IMR-90 (cell line): Measurements from ENCODE around the gene TK2. TPM values are rescaled to one million over a fixed set of nuclear protein-coding genes. Genes with fewer than 3 reads are reported as not detected.
A peak's percentile ranks its signal among the peaks of the same experiment; 100 is the strongest.

Source experiments
- ATAC-seq: fragments of 200-7000 bp; cut with Tn5 transposase; 2 replicates; pipeline ENCODE4 v1.9.1; 2020; ENCODE audit warnings: low read depth, mild to moderate bottlenecking, moderate library complexity
- BruUV-seq: library from RNA; stranded (reverse); fragments of 400-500 nt; replicated peaks from 2 replicates; lab custom pipeline; 2021; lab: Mats Ljungman, UMichigan
- CTCF ChIA-PET: fragments of 300-600 bp; formaldehyde crosslinking; extraction: SDS; loops from one replicate; lab custom pipeline; 2021; ENCODE audit warnings: antibody characterized with exemption; lab: Yijun Ruan, JAX
- POLR2A ChIA-PET: fragments of 300-600 bp; sonication (Branson Sonifier 250); formaldehyde crosslinking; loops from one replicate; lab custom pipeline; 2022; ENCODE audit warnings: antibody characterized with exemption; ENCODE audit not compliant: unreplicated experiment; lab: Charles Lee
- DNase-seq: peaks from one replicate; pipeline ENCODE4 v3.0.0; 2013
- H2AFZ ChIP-seq: replicated peaks from 2 replicates; pipeline ENCODE3; 2013; ENCODE audit warnings: low read length, mild to moderate bottlenecking; ENCODE audit not compliant: poor library complexity
- H2AK5ac ChIP-seq: 2 replicates; pipeline ENCODE4 v1.6.1; 2013; ENCODE audit warnings: low read depth, low read length, inconsistent platforms
- H2AK9ac ChIP-seq: replicated peaks from 2 replicates; pipeline ENCODE3; 2013; ENCODE audit warnings: mild to moderate bottlenecking, low read depth, low read length, moderate library complexity; ENCODE audit not compliant: poor library complexity
- H2BK120ac ChIP-seq: 2 replicates; pipeline ENCODE4 v1.6.1; 2013; ENCODE audit warnings: low read depth, low read length, inconsistent platforms
- H2BK15ac ChIP-seq: 3 replicates; pipeline ENCODE4 v1.6.1; 2013; ENCODE audit warnings: low read depth, low read length, inconsistent platforms
- H2BK20ac ChIP-seq: 2 replicates; pipeline ENCODE4 v1.6.1; 2013; ENCODE audit warnings: low read depth, mild to moderate bottlenecking, inconsistent platforms, low read length, moderate library complexity
- H2BK5ac ChIP-seq: 2 replicates; pipeline ENCODE4 v1.6.1; 2013; ENCODE audit warnings: mild to moderate bottlenecking, low read depth, low read length, inconsistent platforms; ENCODE audit not compliant: poor library complexity, severe bottlenecking
- H3K14ac ChIP-seq: replicated peaks from 2 replicates; pipeline ENCODE4 v1.6.1; 2013; ENCODE audit warnings: low read depth, low read length, inconsistent platforms
- H3K18ac ChIP-seq: 2 replicates; pipeline ENCODE4 v1.6.1; 2013; ENCODE audit warnings: low read depth, low read length, control low read depth
- H3K23ac ChIP-seq: 2 replicates; pipeline ENCODE4 v1.6.1; 2013; ENCODE audit warnings: low read depth, low read length, inconsistent platforms
- H3K27ac ChIP-seq: 2 replicates; pipeline ENCODE4 v1.5.1; 2013; ENCODE audit warnings: mild to moderate bottlenecking, control low read depth, low read length; ENCODE audit not compliant: insufficient read depth
- H3K27me3 ChIP-seq: 2 replicates; pipeline ENCODE4 v1.6.1; 2013; ENCODE audit warnings: low read length; ENCODE audit not compliant: control insufficient read depth, insufficient read depth
- H3K36me3 ChIP-seq: 2 replicates; pipeline ENCODE4 v1.6.1; 2013; ENCODE audit warnings: low read length, mixed read lengths; ENCODE audit not compliant: control insufficient read depth, insufficient read depth
- H3K4ac ChIP-seq: 2 replicates; pipeline ENCODE4 v1.6.1; 2013; ENCODE audit warnings: low read depth, low read length, inconsistent platforms
- H3K4me1 ChIP-seq: 2 replicates; pipeline ENCODE4 v1.6.1; 2013; ENCODE audit warnings: low read length, mixed read lengths; ENCODE audit not compliant: control insufficient read depth, insufficient read depth
- H3K4me2 ChIP-seq: 2 replicates; pipeline ENCODE4 v1.6.1; 2013; ENCODE audit warnings: low read depth, mild to moderate bottlenecking, control low read depth, low read length, moderate library complexity
- H3K4me3 ChIP-seq: 2 replicates; pipeline ENCODE4 v1.5.1; 2013; ENCODE audit warnings: low read depth, mild to moderate bottlenecking, control low read depth, low read length, moderate library complexity; ENCODE audit not compliant: insufficient read depth
- H3K56ac ChIP-seq: 2 replicates; pipeline ENCODE4 v1.6.1; 2013; ENCODE audit warnings: low read length, inconsistent platforms; ENCODE audit not compliant: insufficient read depth; ENCODE audit errors: extremely low read depth
- H3K79me1 ChIP-seq, 2 experiments: 2 replicates each; pipeline ENCODE4 v1.6.1; 2013; ENCODE audit warnings: low read length in 2 of 2, inconsistent platforms in 1 of 2, low read depth in 1 of 2
- H3K9ac ChIP-seq: 2 replicates; pipeline ENCODE4 v1.6.1; 2013; ENCODE audit warnings: low read depth, low read length, control low read depth
- H3K9me1 ChIP-seq: 2 replicates; pipeline ENCODE4 v1.6.1; 2013; ENCODE audit warnings: low read length, inconsistent platforms; ENCODE audit not compliant: insufficient read depth
- H3K9me3 ChIP-seq: 2 replicates; pipeline ENCODE4 v1.6.1; 2013; ENCODE audit warnings: low read length; ENCODE audit not compliant: control insufficient read depth, insufficient read depth
- H4K20me1 ChIP-seq: 2 replicates; pipeline ENCODE4 v1.6.1; 2013; ENCODE audit warnings: low read length, inconsistent platforms; ENCODE audit not compliant: insufficient read depth
- H4K5ac ChIP-seq: 2 replicates; pipeline ENCODE4 v1.6.1; 2013; ENCODE audit warnings: mild to moderate bottlenecking, low read depth, low read length, control low read depth
- H4K8ac ChIP-seq, 2 experiments: 2 replicates each; pipeline ENCODE4 v1.6.1; 2013; ENCODE audit warnings: low read depth in 2 of 2, low read length in 2 of 2, control low read depth in 1 of 2, inconsistent platforms in 1 of 2
- H4K91ac ChIP-seq: 2 replicates; pipeline ENCODE4 v1.6.1; 2013; ENCODE audit warnings: low read depth, low read length, inconsistent platforms; ENCODE audit not compliant: insufficient read depth
- CEBPB ChIP-seq: IDR thresholded peaks from 2 replicates; pipeline ENCODE4 v1.6.1; 2012; ENCODE audit warnings: low read depth, low read length, improper control_type of control experiment
- NFE2L2 ChIP-seq: fragments of 150-350 bp; IDR thresholded peaks from 2 replicates; pipeline ENCODE4 v1.6.1; 2016; ENCODE audit warnings: low read depth, mild to moderate bottlenecking, low read length
- WGBS, 2 experiments: methylation state at CpG; one replicate each; pipeline versions ENCODE4 v1.1.5 to v1.1.7; 2013; ENCODE audit warnings: missing lambda C conversion rate in 2 of 2; ENCODE audit not compliant: insufficient read length in 1 of 2; ENCODE audit errors: extremely low coverage in 2 of 2; 5-methylcytosine and 5-hydroxymethylcytosine counted together
- dilution Hi-C: fragments of 300-500 bp; cut with HindIII; formaldehyde crosslinking; loops from one replicate; pipeline ENCODE4 v1.14.3; 2018; ENCODE audit warnings: low sequenced_read_pairs; ENCODE audit not compliant: unreplicated experiment
- in situ Hi-C: fragments of 300-500 bp; cut with MboI; formaldehyde crosslinking; loops from 3 replicates; pipeline ENCODE4 v1.14.3; 2019; ENCODE audit warnings: low sequenced_read_pairs, inconsistent platforms, mixed read lengths
- intact Hi-C: fragments of 100-400 bp; cut with micrococcal nuclease; formaldehyde crosslinking; loops from 2 replicates; pipeline ENCODE4 v1.10.0; 2022
- polyA plus RNA-seq, 3 experiments: library from polyadenylated mRNA; depleted of rRNA; stranded (reverse); fragments of >200 nt; gene quantifications; 2 replicates each; pipeline ENCODE4 v1.2.3, GENCODE V29; 2012; ENCODE audit warnings: low replicate concordance in 1 of 3
- total RNA-seq: library from RNA; depleted of rRNA; stranded (reverse); fragments of >200 nt; gene quantifications from 2 replicates; pipeline ENCODE4 v1.2.3, GENCODE V29; 2012

The TK2 gene
- total and polyA plus RNA-seq, 2 of the 4 experiments (the other 2 are of a cell fraction), result 14.7 to 16.5 TPM

- Histone ChIP-seq H3K27me3 (no peaks in the 10 kb centered on the region), H3K14ac (no peak overlapping the region), H3K18ac (no peak overlapping the region), H3K9me3 (no peaks in the 10 kb centered on the region), H3K27ac (no peak overlapping the region), H3K79me1 (no peaks in the 10 kb centered on the region), H2AFZ (no peak overlapping the region), H4K8ac (no peak overlapping the region), H2BK120ac (no peak overlapping the region), H3K56ac (no peak overlapping the region), H3K4ac (no peak overlapping the region), H2AK5ac (no peak overlapping the region), H2BK5ac (no peak overlapping the region), H3K9me1 (peaks cover 7% of the 10 kb centered on the region; the same call in 1 of the 2 replicates), H2BK15ac (no peak overlapping the region), H3K4me3 (no peak overlapping the region), H2BK20ac (no peak overlapping the region), H4K20me1 (no peaks in the 10 kb centered on the region), H4K91ac (no peak overlapping the region), H4K5ac (no peak overlapping the region), H3K9ac (no peak overlapping the region), H3K4me1 (peaks cover 10% of the 10 kb centered on the region; the same call in 1 of the 2 replicates), H3K36me3 (no peaks in the 10 kb centered on the region), H2AK9ac (no peak overlapping the region), H3K4me2 (no peak overlapping the region), H3K23ac (no peak overlapping the region)
- dilution Hi-C loops, result no loop called here
- TF ChIP-seq CEBPB (0 out of 2 replicates have a peak, but pooled peaks have one; percentile 9), NFE2L2 (no peak)
- WGBS, 2 experiments, result no CpG with 5 or more reads among the region's 3 CpGs
- intact Hi-C loops, result no loop called here
- ChIA-PET CTCF (no interaction called here), POLR2A (no interaction called here)
- ATAC-seq, result no peak
- DNase-seq, result no peak
- in situ Hi-C loops, result no loop called here
- BruUV-seq, result no TSS peak
These were observed 46.3 kb downstream of the TK2 start for GRCh38 chr16:66503612-66504011.
